ENCODE results near the gene MED15.
"Not testable (repeated sequence)": the region's sequence is repeated elsewhere in the genome, so short reads cannot be mapped to it uniquely, and the experiment has no call there.

MED15 gene, protein sequence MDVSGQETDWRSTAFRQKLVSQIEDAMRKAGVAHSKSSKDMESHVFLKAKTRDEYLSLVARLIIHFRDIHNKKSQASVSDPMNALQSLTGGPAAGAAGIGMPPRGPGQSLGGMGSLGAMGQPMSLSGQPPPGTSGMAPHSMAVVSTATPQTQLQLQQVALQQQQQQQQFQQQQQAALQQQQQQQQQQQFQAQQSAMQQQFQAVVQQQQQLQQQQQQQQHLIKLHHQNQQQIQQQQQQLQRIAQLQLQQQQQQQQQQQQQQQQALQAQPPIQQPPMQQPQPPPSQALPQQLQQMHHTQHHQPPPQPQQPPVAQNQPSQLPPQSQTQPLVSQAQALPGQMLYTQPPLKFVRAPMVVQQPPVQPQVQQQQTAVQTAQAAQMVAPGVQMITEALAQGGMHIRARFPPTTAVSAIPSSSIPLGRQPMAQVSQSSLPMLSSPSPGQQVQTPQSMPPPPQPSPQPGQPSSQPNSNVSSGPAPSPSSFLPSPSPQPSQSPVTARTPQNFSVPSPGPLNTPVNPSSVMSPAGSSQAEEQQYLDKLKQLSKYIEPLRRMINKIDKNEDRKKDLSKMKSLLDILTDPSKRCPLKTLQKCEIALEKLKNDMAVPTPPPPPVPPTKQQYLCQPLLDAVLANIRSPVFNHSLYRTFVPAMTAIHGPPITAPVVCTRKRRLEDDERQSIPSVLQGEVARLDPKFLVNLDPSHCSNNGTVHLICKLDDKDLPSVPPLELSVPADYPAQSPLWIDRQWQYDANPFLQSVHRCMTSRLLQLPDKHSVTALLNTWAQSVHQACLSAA

DNA sequence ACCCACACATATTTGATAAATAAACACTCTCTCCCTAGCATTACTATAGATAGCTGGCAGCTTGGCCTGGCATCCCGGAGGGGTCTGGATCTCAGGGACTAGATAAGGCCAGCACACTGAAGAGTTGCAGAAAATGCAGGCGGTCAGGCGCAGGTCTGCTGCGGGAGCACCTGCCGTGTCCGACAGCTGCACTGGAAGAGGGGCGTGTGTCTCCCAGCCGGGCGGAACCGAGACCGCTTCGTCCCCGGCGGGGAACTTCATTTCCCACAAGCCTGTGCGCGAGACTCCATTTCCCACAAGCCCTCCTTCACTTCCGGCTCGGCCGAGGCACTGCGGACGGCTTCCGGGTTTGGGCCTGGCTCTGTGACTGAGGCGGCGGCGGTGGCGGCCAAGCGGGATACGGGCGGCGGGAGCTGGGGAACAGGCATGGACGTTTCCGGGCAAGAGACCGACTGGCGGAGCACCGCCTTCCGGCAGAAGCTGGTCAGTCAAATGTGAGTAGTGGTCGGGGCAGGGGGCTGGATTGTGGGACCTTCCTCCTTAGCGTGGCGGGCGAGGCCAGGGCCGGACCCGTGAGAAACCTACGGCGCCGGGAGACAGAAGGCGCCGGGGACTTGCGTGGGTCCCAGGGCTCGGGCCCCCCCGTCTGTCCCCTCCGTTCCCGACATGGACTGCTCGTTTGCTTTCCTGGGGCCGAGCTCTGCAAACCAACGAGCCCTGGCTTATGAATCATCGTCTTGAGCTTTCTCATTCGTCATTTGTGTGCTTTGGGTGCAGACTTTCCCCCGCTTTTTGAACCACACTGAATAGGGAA lies at the start of gene MED15:
MED15 (plus strand) TSS at position 358 of the 814 bp plus-strand sequence; CDS start at position 427, 69 bp downstream.
- DNase-seq = peak; percentile 64

DNA sequence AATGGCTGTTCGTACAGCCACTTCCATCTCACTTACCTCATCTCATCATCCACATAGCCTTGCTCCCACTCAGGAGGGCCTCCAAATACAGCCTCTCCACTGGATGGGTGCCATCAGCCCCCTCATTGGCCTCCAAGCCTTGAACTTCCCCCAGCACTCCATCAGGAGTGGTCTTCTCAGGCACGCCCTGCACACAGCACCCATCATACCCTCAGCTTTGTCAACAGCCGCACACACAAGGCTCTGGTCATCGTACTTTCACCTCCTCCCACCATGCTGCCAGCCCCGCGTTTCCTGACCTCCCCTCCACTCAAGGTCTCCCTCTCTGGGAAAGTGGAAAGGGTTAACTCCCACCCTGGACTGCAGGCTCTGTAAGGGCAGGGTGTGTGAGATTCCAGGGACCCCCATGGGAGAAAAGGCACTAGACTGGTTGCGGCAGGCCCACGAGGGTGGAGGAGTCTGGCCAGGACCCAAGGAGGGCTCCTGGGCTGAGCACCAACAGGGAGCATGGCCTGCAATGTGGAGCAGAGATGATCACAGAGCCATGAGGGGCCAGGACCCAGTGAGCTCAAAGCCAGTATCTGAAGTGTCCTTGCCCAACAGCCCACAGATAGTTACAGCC lies 48.8 kb upstream of the MED15 start:
- no peak for DNase-seq

DNA sequence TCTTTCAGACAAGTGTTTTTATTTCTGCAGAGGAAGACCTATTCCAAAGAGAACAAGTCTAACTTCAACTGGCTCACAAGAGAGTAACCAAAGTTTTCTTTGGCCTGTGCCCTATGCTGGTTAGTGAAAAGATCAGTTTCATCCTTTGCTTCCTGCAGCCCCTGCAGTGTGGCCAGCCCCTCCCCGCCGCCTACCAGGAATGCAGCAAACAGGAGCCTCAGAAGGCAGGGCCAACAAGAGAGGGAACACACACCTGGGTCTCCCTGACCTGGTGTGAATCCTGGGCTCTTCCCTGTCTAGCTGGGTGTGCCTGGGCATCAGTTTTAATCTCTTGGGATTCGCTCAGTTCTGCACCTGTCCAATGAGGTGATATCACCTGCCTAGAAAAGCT lies 48.3 kb upstream of the MED15 start:
- no peak for DNase-seq

DNA sequence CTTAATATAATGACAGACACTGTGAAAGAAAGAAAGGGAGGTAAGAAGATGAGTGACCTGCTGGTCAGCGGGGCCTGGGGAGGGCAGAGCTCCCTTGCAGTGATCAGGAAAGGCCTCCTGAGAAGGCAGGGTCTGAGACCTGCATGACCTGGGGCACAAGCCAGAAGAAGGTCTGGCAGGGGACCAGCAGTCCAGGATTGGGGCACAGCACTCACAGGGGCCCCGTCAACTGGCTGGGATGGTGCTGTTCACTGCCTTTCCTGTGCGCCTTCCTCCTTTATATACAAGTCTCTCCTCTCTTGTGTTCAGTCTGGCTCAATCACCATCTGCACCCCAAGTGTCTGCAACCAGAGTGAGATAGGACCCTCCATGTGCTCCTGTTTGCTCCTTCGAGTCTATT lies 47.5 kb upstream of the MED15 start:
- no peak for DNase-seq

DNA sequence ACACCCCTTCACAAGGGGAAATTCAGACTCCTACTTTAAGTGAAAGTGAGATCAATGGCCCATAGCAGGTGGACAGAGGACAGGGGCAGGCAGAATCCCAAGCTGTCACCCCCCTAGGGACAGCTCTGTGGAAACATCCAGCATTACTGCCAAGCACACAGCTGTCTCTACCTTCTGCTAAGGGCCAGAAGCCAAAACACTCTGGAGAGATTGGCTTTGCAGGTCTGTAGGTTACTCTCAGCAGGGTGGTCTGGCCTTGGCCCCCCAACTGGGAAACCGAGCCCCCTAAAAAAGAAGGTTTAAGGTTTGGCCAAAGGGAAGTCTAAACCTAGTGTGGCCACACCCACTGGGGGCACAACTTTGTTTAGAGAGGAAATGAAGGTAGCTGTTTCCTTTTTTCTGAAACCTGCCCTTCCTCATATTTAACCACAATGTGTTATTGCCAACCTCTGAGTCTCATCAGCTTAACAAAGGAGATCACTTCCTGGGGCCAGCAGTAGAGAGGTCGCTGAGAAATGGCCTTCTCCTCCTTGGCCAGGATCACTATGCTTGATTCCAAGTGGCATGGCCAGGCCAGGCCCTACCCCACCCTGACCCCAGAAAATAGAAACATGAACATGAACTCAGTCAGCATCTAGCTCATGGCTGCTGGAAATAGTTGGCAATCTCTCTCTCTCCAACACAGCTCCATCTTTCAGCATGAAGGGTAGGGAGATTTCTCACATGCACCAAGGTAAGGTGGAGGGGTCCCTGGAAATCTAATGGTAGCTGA lies 43.9 kb upstream of the MED15 start:
- DNase-seq = no peak

DNA sequence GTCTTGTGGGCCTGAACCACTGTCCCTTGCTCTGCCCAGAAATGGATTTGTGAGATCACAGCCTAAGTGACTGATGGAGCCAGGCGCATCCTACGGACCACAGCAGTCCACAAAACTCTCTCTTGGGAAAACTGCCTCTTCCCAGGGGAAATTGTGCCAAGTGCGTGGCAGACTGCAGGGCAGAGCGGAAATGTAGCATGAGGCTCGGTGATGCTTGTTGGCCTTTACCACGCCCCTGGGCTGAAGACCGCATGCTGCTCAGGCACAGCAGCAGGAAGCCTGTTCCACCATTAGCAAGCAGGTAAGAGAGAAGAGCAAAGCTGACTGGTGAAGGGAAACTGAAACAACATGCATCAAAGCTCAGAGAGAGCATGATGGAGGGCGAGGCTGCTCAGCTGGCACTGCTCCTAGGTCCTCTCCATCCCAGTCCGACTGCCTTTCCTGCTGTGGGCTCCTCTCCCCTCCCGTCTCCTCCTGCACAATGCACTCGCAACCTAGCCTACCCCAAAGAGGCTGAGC lies 43.3 kb upstream of the MED15 start:
- no peak for DNase-seq

DNA sequence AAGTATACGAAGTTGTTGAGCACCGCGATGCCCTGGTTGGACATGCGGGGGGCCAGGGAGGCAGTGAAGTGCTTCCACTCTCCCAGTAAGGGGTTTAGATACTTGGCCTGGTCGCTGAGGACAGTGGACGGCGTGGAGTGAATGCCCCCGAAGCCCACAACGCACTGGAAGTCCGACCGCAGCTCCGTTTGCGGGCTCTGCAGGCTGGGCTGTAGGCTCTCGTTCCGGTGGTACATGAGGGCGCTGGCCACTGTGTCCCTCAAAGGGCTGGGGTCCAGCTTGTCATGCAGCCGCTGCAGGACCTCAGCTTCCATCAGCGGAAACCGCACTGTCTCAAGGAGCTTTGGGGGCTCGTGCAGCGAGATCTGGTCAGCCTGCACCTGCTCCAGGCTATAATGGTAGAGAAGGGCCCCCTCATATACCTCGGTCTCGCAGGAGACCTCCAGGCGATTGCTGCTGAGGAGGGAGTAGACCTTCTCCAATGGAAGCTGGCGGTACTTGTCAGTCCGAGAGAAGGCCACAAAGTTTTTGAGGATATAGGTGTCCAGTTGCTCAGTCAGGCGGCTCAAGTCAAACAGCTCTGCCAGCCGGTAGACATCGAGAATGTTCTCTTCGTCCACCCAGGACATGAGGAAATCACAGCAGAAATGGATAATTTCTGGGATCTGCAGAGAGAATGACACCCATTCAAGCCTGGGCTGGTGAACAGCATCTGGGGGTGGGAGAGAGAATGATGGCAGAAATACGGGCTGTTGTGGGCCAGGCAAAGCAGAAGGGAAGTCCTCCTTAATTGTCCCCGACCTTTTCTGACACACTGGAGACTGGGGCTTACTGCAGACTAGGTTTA lies 42.3 kb upstream of the MED15 start:
- DNase-seq = no peak

DNA sequence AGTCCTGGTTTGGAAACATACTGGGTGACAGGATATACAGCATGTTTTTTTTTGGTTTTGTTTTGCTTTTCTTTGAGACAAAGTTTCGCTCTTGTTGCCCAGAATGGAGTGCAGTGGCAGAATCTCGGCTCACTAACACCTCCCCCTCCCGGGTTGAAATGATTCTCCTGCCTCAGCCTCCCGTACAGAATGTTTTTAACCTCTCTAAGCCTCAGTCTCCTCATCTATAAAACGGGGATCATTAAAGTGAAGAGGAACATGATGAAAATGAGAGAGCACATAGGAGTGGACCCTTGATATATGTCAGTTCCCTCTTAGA lies 41.7 kb upstream of the MED15 start:
- DNase-seq = no peak

DNA sequence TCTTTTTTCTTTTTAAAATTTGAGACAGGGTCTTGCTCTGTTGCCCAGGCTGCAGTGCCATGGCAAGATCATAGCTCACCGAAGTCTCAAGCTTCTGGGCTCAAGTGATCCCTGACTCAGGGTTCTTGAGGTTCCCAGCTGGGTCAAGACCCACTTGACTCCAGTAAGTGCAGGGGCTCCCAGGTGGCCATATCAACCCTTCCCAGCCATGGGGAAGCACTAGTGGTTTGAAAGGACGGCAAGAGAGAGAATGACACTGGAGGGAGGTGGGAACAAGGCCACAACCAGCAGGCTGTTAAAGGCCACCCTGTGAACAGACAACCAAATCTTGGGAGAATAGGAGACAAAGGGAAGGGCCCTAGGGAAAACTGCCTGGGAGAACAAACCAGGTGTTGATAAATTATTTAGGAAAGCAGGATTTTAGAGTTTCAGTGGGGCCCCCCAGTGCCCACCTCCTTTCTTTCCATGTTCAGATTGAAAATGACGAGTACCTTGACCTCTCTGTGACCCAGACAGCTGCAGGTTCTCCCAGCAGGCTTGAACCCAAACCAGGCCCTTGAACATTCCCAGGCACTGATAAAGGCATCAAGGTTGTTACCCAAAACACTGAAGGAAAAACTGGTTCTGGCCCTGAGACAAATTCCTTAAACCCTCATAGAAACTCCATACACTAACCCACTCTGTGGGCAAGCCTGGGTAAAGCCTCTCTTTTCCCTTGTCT lies 40.6 kb upstream of the MED15 start:
- no peak for DNase-seq

DNA sequence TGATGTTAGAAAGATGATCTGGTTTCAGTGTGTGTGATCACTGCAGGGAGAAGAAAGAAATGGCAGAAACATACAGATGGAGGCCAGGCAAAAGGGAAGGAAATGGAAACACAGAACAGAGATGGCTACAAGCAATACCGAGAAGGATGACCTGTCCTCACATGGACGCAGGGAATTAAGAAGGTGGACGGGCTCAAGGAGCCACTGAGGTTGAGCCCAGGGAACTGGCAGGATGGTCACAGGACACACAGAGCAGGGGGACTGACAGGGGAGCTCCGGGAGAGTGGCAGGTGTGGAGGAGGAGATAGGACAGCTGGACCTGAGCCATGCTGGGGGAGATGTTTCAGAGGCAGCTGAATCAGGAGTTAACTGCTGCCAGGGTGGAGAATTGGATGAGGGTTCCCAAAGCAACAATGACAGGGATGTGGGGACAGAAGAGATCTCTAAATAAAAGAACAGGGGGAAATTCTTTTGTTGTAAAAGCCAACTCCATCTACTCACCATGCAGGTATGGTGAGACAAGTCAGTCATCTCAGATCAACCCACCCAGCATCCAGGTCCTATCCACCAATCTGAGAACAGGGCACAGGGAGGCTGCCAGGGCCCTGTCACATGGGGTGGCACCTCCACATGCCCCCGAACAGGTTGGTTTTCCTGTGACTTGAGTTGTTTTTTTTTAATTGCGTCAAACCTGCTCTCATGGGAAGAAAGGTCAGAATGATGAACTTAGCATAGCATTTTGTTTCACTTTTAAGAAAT lies 38.1 kb upstream of the MED15 start:
- DNase-seq = no peak

DNA sequence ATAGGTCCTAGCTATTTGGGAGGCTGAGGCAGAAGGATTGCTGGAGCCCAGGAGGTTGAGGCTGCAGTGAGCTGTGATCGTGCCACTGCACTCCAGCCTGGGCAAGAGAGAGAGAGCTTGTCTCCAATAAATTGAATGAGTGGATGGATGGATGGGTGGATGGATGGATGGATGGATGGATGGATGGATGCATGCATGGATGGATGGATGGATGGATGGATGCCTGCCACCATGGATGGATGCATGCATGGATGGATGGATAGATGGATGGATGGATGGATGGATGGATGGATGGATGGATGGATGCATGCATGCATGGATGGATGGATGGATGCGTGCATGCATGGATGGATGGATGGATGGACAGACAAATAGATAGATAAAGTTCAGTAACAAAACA lies 36.9 kb upstream of the MED15 start:
- DNase-seq = not testable (repeated sequence)

DNA sequence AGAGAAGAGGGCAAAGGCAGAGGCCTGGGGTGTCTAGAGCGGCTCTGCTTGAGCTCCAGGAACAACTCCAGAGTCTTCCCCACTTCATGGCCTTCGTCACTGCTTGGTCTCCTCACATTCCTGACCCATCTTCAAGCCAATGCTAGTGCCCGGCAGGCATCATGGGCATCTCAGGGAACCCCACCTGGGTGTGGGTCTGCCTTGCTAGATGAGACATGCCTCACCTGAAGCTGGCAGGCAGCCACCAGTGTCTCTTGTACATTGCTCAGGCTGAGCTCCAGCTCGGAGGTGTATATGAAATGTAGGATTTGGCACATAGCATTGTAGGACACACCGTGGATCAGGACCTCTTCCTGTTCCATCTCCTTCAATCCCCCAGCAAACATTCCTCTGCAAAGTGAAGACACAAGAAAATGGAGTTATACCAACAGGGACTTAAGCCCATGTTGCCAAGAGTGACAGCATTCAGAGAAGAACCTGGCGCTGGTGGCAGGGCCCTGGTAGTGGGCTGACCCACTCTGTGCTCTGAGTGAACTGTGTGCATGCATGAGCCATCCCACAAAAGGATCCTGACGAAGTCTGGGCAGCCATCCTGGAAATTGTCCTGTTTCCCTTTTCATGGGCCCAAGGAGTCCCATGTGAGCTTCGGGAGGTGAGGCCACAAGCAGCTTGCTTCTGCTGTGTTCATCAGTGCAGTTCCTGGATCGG lies 36.1 kb upstream of the MED15 start:
- DNase-seq = no peak

DNA sequence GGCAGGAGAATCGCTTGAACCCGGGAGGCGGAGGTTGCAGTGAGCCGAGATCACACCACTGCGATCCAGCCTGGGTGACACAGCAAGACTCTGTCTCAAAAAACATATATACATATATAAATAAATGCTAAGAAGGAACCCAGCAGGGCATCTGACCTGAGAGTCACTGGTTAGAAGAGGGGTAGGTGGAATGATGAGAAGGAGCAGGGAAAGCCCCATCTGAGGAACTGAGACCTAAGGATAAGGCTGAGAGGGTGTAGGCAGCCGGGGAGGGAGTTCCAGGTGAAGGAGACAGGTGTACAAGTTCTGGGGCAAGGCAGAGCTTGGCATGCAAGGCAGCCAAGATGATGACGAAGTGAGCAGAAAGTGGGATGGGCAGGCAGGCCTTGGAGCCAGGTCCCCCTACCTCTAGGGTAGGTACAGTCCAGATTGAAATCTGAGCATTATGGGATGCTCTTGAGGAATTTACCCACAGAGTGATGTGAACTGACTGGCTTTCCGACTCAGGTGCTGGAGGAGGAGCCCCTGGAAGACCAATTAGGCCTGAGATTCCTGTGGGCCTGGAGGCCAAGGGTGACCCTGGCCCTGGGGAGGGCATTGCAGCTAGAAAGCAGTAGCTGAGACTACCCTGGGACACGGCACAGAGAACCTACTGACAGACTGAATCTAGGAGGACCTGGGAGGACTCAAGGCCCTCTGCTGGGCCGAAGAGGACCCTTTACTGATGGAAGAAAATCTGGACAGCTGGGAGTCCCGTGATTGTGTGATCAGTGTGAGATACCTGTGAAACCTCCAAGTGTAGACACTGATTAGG lies 34.6 kb upstream of the MED15 start:
- DNase-seq = no peak

DNA sequence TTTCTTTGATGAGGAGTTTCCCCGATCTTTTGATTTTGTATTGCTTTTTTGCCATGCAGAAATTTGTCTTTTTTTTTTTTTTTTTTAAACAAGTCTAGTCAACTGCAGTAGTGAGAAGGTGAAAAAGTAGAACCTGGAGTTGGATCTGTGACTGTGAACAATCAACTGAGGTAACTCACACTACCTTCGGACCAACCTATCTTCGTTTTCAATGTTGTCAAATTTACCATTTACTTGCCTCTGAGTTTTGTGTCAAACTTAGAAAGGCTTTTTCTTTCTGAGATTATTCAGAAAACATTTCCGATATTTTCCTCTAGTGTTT lies 32.3 kb upstream of the MED15 start:
- DNase-seq = no peak

DNA sequence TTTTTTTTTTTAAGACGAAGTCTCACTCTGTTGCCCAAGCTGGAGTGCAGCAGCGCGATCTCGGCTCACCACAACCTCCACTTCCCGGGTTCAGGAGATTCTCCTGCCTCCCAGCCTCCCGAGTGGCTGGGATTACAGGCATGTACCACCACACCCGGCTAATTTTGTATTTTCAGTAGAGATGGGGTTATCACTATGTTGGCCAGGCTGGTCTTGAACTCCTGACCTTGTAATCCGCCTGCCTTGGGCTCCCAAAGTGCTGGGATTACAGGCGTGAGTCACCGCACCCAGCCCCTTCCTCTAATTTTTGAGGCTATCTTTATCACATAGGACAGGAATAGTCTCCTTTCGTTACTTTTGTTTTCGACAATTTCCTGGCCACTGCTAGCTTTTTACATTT lies 31.8 kb upstream of the MED15 start:
- DNase-seq = not testable (repeated sequence)

DNA sequence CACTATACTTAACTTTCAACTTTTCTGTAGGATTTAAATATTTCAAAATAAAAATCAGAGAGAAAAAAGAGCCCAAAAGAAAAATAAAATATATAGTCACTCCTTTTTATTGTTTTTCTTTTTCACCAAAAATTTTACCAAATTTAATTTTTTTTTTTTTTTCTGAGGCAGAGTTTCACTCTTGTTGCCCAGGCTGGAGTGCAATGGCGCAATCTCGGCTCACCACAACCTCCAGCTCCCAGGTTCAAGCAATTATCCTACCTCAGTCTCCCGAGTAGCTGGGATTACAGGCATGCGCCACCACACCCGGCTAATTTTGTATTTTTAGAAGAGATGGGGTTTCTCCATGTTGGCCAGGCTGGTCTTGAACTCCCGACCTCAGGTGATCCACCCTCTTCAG lies 29.4 kb upstream of the MED15 start:
- not testable (repeated sequence) for DNase-seq

DNA sequence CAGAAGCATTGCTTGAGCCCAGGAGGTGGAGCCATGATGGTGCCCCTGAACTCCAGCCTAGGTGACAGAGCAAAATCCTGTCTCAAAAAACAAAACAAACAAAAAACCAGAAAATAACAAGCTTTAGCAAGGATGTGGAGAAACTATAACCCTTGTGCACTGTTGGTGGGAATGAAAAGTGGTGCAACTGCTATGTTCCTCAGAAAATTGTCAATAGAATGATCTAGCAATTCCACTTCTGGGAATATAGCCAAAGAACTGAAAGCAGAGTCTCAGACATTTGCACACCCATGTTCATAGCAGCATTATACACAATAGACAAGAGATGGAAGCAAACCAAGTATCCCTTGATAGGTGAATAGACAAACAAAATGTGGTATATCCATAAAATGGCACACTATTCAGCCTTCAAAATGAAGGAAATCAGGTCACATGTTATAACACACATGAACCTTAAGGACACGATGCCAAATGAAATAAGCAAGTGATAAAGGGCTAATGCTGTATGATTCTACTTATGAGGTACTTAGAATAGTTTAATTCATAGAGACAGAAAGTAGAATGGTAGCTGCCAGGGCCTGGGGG lies 27.7 kb upstream of the MED15 start:
- no peak for DNase-seq

DNA sequence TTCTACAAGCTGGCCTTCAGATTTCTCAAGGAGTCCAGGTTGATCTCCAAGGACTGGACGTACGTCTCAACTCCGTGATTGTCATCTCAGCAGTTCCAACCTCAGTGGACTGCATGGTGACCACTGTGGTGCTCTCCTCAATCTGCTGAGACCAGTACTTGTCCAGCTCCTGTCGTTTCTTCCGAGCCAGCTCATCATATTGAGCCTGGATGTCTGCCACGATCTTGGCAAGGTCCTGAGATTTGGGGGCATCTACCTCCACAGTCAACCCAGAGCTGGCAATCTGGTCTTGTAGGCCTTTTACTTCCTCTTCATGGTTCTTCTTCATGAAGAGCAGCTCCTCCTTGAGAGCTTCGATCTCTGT lies 24.3 kb upstream of the MED15 start:
- DNase-seq = not testable (repeated sequence)

All from NCI-H510A treated with DMSO at 0.1 percent for 48 hours (cell line).